HG03354 (cell line): Measurements from ENCODE around the gene CRISPLD2.

Experiments used
- ATAC-seq: cut with Tn5 transposase; IDR thresholded peaks from one replicate; pipeline ENCODE4 v1.9.1; 2021; ENCODE audit warnings: mild to moderate bottlenecking; ENCODE audit not compliant: unreplicated experiment, poor library complexity, severe bottlenecking

The CRISPLD2 gene

GRCh38 chr16:84819644-84820304 is at the start of gene CRISPLD2:
CRISPLD2 (plus strand) TSS chr16:84819985; CDS start chr16:84838496, 18,511 bp downstream.
- ATAC-seq, result peak; percentile 46

DNA sequence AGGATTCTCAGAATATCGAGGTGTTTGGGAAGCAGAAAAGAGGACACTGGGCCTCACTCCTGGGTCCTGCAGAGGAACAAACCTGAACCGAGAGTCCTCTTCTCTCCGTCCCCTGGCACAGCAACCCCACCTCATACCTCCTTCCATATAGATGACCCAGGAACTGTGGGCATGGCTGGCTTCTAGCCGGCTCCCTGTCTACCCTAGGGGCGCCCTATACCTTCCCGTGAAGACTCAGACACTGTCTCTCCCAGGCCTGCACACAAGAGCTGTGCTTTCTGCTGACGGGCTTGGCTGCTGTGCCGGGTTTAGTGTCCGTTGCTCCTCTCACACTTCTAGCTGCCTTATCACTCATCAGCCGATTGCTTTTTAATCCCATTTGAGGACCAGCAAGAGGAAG is 46.5 kb upstream of the CRISPLD2 start:
- no peak for ATAC-seq

DNA sequence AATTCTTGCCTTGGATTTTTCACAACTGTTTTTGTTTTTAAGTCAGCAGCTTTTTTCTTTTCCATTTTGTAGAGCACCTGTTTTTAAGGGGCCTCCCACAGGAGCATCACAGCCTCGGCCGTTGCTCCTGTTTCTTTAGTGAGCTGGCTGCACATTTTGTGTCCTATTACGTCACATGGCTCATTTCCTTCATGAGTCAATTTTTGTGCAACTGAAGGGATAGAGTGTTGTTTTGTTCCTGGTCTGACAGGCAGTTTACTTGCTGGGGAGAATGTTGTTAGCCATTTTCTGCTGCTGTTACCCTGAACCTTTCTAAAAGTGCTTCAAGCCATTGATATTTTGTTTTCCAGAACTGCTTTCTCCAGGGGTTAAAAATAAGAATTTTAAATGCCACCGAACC is 45.0 kb upstream of the CRISPLD2 start:
- no peak for ATAC-seq

DNA sequence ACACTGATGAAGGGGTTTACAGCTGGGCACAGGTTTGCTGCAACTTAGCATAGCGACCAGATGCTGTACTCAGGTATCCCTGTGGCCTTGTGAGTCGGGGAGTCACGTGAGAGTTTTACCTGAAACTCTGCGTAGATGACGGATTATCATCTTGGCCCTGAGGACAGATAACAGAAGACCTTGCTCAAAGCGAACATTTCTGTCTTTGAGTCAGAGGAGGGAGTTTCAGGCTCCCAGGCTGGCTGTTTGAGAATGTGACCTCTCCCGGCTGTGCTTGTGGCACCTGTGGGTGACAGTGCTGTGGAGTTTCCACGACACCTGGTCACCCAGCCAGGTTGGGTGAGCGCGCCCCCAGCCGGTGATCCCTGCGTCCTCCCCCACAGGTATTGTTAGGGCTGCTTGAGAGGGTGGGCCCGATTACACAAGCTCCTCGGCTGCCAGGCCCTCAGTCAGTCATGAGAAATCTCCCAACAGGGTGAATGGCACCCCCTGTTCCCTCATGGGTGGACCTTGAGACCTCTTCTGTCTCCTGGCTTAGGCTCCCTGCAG is 44.4 kb upstream of the CRISPLD2 start:
- no peak for ATAC-seq

DNA sequence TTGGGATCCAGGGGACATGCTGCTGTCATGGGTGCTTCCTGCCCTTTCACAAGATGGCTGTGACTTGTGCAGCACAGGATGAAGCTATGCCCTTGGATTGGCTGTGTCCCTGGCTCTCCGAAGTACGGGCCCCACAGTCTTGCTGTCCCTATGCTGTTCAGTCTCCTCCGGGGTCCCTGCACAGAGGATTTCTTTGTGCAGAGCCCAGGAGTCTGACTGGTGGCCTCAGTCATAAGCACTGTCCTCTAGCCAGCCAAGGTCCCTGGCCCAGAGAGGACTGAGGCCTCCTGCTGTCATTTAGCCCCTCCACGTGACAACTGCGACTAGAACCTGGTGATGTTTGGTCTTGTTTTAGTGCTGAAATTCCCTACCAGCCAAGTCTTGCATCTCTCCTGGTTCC is 42.4 kb upstream of the CRISPLD2 start:
- no peak for ATAC-seq

DNA sequence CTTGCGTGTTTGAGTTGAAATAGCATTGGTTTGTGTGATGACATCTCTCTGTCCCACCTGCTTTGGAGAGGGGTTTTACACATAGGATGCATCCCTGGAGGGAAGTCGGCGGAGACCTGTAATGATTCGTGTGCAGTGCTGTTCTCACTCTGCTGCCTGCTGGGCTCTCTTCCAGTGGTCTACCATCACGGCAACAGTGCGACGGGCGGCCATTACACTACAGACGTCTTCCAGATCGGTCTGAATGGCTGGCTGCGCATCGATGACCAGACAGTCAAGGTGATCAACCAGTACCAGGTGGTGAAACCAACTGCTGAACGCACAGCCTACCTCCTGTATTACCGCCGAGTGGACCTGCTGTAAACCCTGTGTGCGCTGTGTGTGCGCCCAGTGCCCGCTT is 41.1 kb upstream of the CRISPLD2 start:
- ATAC-seq, result no peak

GRCh38 chr16:84780063-84780462 is 39.7 kb upstream of the CRISPLD2 start:
- ATAC-seq, result no peak

GRCh38 chr16:84780544-84781376 is 39.0 kb upstream of the CRISPLD2 start:
- ATAC-seq, result no peak

- ATAC-seq, result no peak
Measured at GRCh38 chr16:84782846-84783245, 36.9 kb upstream of the CRISPLD2 start.

- no peak for ATAC-seq
Measured at GRCh38 chr16:84785843-84786581, 33.8 kb upstream of the CRISPLD2 start.

DNA sequence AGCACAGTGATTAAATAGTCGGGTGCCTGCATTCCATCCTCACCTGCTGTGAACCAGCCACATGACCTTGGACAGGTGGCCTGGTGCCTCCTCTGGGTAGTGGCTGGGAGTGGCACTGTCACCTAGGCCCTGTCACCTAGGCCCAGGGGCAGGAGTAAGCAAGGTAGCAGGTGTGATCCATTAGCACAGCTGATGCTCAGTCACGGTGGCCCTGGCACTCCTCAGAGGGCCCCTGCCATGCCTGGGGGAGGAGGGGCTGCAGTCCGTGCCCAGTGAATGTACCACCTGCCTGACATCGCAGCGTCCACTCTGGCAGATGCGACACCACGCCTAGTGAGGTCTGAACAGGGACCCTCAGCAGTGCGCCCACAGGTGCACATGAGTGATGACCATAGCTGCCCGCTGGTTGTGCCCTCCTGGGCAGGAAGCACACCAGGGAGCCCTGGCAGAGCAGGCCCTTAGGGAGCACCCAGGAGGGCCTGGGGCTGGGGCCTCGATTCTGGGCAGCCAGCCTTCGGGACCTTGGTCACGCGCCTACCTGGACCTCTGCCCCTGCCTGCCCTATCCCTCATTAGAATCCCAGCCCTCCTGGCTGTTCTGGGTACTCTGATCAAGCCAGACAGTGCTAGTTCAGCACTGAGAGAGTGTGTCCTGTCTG is 33.1 kb upstream of the CRISPLD2 start:
- no peak for ATAC-seq

DNA sequence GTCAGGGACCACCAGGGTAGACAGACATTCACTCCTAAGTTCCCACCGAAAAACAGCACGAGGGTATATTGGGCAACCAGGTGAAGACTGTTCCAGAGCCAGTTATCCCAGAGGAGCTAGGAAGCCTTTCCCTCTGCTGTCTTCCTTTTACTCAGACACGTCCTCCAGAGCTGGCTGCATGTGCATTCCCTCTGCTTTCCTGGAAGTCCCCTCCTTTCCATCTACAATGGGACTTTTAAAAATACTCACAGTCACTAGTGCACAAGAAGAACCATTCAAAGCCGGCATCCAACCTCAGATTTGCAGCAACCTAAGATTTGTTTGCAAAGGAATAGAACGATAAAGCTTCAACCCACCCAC is 32.5 kb upstream of the CRISPLD2 start:
- no peak for ATAC-seq

DNA sequence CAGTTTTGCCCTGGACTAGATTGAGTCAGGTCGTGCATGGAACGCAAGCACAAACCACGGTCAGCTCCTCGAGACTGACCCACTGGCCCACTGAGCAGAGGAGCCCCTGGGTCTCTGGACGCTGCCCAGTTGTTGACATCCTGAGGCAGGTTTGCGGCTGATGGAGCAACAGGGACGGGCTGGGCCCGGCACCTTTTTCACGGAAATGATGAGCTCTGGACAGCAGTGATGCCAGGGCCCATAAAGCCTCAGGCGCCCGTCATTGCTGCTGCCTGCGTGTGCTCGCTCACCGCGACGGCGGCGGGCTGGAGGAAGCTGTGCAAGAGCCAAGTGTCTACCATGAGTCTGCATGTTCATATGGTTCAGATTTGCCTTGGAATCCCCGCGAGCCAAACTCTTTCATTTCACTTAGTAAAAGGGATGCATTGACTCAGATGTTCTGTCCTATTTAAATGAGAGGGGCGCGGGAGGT is 30.8 kb upstream of the CRISPLD2 start:
- no peak for ATAC-seq

DNA sequence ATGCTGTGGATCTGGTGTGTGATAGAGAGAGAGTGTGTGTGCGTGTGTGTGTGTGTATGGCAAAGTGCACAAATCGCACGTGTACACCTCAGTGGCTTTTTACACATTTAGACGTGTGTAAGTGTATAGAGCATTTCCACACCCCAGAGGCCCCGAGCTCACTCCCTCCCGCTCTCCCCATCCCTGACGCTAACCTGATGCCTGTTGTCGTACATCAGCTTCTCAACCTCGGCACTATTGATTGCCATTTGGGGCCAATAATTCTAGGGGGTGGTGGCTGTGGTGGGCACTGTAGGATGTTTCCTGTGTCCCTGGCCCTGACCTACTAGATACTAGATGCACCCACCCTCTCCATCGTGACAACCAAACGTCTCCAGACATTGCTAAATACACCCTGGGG is 30.4 kb upstream of the CRISPLD2 start:
- ATAC-seq, result no peak

DNA sequence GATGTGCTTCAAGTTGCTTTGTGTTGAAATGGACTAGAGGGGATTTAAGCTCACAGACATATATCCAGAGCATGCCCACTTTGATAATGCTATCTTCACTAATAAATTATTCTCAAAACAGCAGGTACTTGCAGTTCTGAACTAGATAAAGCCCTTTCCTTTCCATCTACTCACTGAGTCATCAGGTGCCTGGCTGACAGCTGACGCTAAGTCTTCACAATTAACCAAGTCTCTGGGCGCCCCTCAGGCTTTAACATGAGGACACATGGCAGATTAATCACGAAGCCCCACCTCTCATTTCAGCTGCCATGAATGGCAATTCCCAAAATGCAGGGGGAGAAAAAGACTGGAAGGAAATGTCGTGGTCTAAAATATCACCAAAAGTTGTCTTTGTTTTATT is 29.5 kb upstream of the CRISPLD2 start:
- no peak for ATAC-seq

GRCh38 chr16:84791088-84791487 is 28.7 kb upstream of the CRISPLD2 start:
- ATAC-seq, result no peak

GRCh38 chr16:84791501-84791900 is 28.3 kb upstream of the CRISPLD2 start:
- no peak for ATAC-seq

DNA sequence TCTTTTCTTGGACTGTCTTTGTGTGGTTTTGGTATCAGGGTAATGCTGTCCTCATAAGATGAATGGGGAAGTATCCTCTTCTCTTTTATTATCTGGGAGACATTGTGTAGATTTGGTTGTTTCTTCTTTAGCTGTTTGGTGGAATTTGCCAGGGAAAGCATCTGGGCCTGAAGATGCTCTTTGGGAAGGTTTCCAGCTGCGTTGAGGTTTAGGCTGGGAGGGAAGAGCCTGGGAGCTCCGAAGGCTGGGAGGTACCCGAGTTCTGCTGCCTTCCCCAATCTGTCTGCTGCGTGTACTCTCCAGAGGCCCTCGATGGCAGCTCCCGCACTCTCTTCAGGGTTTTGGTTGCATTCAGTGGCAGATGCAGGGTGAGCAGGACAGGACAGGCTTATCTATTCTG is 25.6 kb upstream of the CRISPLD2 start:
- ATAC-seq, result no peak

- ATAC-seq, result no peak
Measured at GRCh38 chr16:84794626-84795025, 25.2 kb upstream of the CRISPLD2 start.
